Neural crest cell (in vitro differentiated cells): ENCODE data around the gene GPX7. TPM values are rescaled to one million over a fixed set of nuclear protein-coding genes. Genes with fewer than 3 reads are reported as not detected.
A peak's percentile ranks its signal among the peaks of the same experiment; 100 is the strongest.

Experiments used
- DNase-seq: peaks from one replicate; pipeline ENCODE4 v3.0.0; 2021; ENCODE audit warnings: low read depth, mixed read lengths, low spot score
- H3K27ac Mint-ChIP-seq: one replicate; pipeline ENCODE4 v1.8.0; 2021; ENCODE audit warnings: mild to moderate bottlenecking, mixed read lengths; ENCODE audit not compliant: unreplicated experiment
- H3K27me3 Mint-ChIP-seq: 2 replicates; pipeline ENCODE4 v1.8.0; 2021; ENCODE audit warnings: low read depth, mild to moderate bottlenecking, mixed read lengths
- H3K36me3 Mint-ChIP-seq: 2 replicates; pipeline ENCODE4 v1.8.0; 2021; ENCODE audit warnings: low read depth, mild to moderate bottlenecking, mixed read lengths
- H3K4me1 Mint-ChIP-seq: 2 replicates; pipeline ENCODE4 v1.8.0; 2021; ENCODE audit warnings: mixed read lengths
- H3K4me3 Mint-ChIP-seq: one replicate; pipeline ENCODE4 v1.8.0; 2021; ENCODE audit warnings: mild to moderate bottlenecking, mixed read lengths
- H3K9me3 Mint-ChIP-seq: 2 replicates; pipeline ENCODE4 v1.8.0; 2021; ENCODE audit warnings: mixed read lengths
- CTCF ChIP-seq: fragments of 200-600 bp; sonication (generic); conservative IDR thresholded peaks from 2 replicates; pipeline ENCODE4 v1.5.0; 2021; ENCODE audit warnings: antibody characterized with exemption, mild to moderate bottlenecking
- total RNA-seq: library from RNA; stranded (reverse); gene quantifications from 2 replicates; pipeline ENCODE4 v1.2.1, GENCODE V29; 2021

Gene GPX7
- total RNA-seq, 1 donor from 2014 or later: 30.6 TPM

- Mint-ChIP-seq H3K9me3 (peaks cover 3% of the 10 kb centered on the region), H3K36me3 (no peaks in the 10 kb centered on the region), H3K4me1 (peaks cover 32% of the 10 kb centered on the region), H3K27ac (no peak overlapping the region), H3K4me3 (peak overlapping the region; percentile 67), H3K27me3 (peaks cover 58% of the 10 kb centered on the region)
- TF ChIP-seq CTCF: no peak
- DNase-seq: peak; percentile 26
Observed at GRCh38 chr1:52633291-52633754, 31.2 kb downstream of the GPX7 start.

- no peaks in the 10 kb centered on the region for H3K36me3 Mint-ChIP-seq
- peaks cover 3% of the 10 kb centered on the region for H3K9me3 Mint-ChIP-seq
- peak overlapping the region; percentile 67 for H3K4me3 Mint-ChIP-seq
- peaks cover 55% of the 10 kb centered on the region for H3K27me3 Mint-ChIP-seq
- H3K27ac Mint-ChIP-seq: no peak overlapping the region
- TF ChIP-seq CTCF: no peak
- H3K4me1 Mint-ChIP-seq: peaks cover 25% of the 10 kb centered on the region
- no peak for DNase-seq
Observed at GRCh38 chr1:52634111-52634510, 31.9 kb downstream of the GPX7 start.

GRCh38 chr1:52635321-52636089 lies 33.3 kb downstream of the GPX7 start:
- no peak for TF ChIP-seq CTCF
- H3K4me3 Mint-ChIP-seq: no peak overlapping the region
- no peak overlapping the region for H3K27ac Mint-ChIP-seq
- no peaks in the 10 kb centered on the region for H3K36me3 Mint-ChIP-seq
- H3K9me3 Mint-ChIP-seq: peaks cover 5% of the 10 kb centered on the region
- peaks cover 48% of the 10 kb centered on the region for H3K27me3 Mint-ChIP-seq
- peaks cover 23% of the 10 kb centered on the region for H3K4me1 Mint-ChIP-seq
- no peak for DNase-seq

- Mint-ChIP-seq H3K9me3 (peaks cover 5% of the 10 kb centered on the region), H3K4me1 (peaks cover 23% of the 10 kb centered on the region), H3K27ac (no peak overlapping the region), H3K36me3 (no peaks in the 10 kb centered on the region), H3K4me3 (no peak overlapping the region), H3K27me3 (peaks cover 35% of the 10 kb centered on the region)
- no peak for TF ChIP-seq CTCF
- no peak for DNase-seq
Observed at GRCh38 chr1:52636721-52637695, 34.8 kb downstream of the GPX7 start.

- H3K27me3 Mint-ChIP-seq: peaks cover 26% of the 10 kb centered on the region
- H3K27ac Mint-ChIP-seq: no peak overlapping the region
- no peaks in the 10 kb centered on the region for H3K36me3 Mint-ChIP-seq
- H3K9me3 Mint-ChIP-seq: peaks cover 5% of the 10 kb centered on the region
- no peak for DNase-seq
- no peak for TF ChIP-seq CTCF
- peaks cover 20% of the 10 kb centered on the region for H3K4me1 Mint-ChIP-seq
- H3K4me3 Mint-ChIP-seq: no peak overlapping the region
Observed at GRCh38 chr1:52637946-52638345, 35.8 kb downstream of the GPX7 start.
